ENCODE results near the gene SMIM36.
"Not testable (repeated sequence)": the region's sequence is repeated elsewhere in the genome, so short reads cannot be mapped to it uniquely, and the experiment has no call there.

Gene SMIM36

GRCh38 chr17:55434721-55435120 lies 76.5 kb downstream of the SMIM36 start:
- peaks cover 2% of the 10 kb centered on the region for H3K27me3 Mint-ChIP-seq
- no peak overlapping the region for H3K4me3 Mint-ChIP-seq
- no peaks in the 10 kb centered on the region for H3K36me3 Mint-ChIP-seq
- H3K27ac Mint-ChIP-seq: no peak overlapping the region
- no peaks in the 10 kb centered on the region for H3K9me3 Mint-ChIP-seq
- H3K4me1 Mint-ChIP-seq: peaks cover 18% of the 10 kb centered on the region

- Mint-ChIP-seq H3K4me3 (no peak overlapping the region), H3K27ac (no peak overlapping the region), H3K27me3 (peaks cover 2% of the 10 kb centered on the region), H3K4me1 (peaks cover 18% of the 10 kb centered on the region), H3K9me3 (no peaks in the 10 kb centered on the region), H3K36me3 (no peaks in the 10 kb centered on the region)
Measured at GRCh38 chr17:55433629-55434422, 77.4 kb downstream of the SMIM36 start.

GRCh38 chr17:55433029-55433628 lies 78.1 kb downstream of the SMIM36 start:
- H3K4me3 Mint-ChIP-seq: no peak overlapping the region
- H3K27ac Mint-ChIP-seq: no peak overlapping the region
- H3K9me3 Mint-ChIP-seq: no peaks in the 10 kb centered on the region
- H3K36me3 Mint-ChIP-seq: no peaks in the 10 kb centered on the region
- H3K4me1 Mint-ChIP-seq: peaks cover 18% of the 10 kb centered on the region
- peaks cover 2% of the 10 kb centered on the region for H3K27me3 Mint-ChIP-seq

GRCh38 chr17:55432358-55433028 lies 78.8 kb downstream of the SMIM36 start:
- Mint-ChIP-seq H3K27me3 (no peaks in the 10 kb centered on the region), H3K4me1 (peaks cover 16% of the 10 kb centered on the region), H3K4me3 (no peak overlapping the region), H3K27ac (peak overlapping the region; percentile 73), H3K9me3 (no peaks in the 10 kb centered on the region), H3K36me3 (no peaks in the 10 kb centered on the region)

GRCh38 chr17:55431914-55432313 lies 79.3 kb downstream of the SMIM36 start:
- not testable (repeated sequence) for H3K36me3 Mint-ChIP-seq, H3K27me3 Mint-ChIP-seq, H3K4me3 Mint-ChIP-seq, H3K27ac Mint-ChIP-seq, H3K9me3 Mint-ChIP-seq
- H3K4me1 Mint-ChIP-seq: peaks cover 14% of the 10 kb centered on the region

- Mint-ChIP-seq H3K9me3 (no peaks in the 10 kb centered on the region), H3K4me3 (no peak overlapping the region), H3K27ac (no peak overlapping the region), H3K36me3 (no peaks in the 10 kb centered on the region), H3K4me1 (peaks cover 14% of the 10 kb centered on the region), H3K27me3 (peaks cover 2% of the 10 kb centered on the region)
Measured at GRCh38 chr17:55430541-55431288, 80.5 kb downstream of the SMIM36 start.

- H3K27me3 Mint-ChIP-seq: peaks cover 14% of the 10 kb centered on the region
- H3K27ac Mint-ChIP-seq: no peak overlapping the region
- H3K9me3 Mint-ChIP-seq: no peaks in the 10 kb centered on the region
- H3K4me1 Mint-ChIP-seq: peaks cover 8% of the 10 kb centered on the region
- H3K4me3 Mint-ChIP-seq: no peak overlapping the region
- H3K36me3 Mint-ChIP-seq: no peaks in the 10 kb centered on the region
Measured at GRCh38 chr17:55427587-55427882, 83.7 kb downstream of the SMIM36 start.

GRCh38 chr17:55426851-55427586 lies 84.2 kb downstream of the SMIM36 start:
- Mint-ChIP-seq H3K27me3 (peaks cover 16% of the 10 kb centered on the region), H3K27ac (no peak overlapping the region), H3K36me3 (no peaks in the 10 kb centered on the region), H3K9me3 (no peaks in the 10 kb centered on the region), H3K4me1 (peaks cover 6% of the 10 kb centered on the region), H3K4me3 (no peak overlapping the region)

GRCh38 chr17:55424893-55425540 lies 86.2 kb downstream of the SMIM36 start:
- H3K27ac Mint-ChIP-seq: no peak overlapping the region
- no peak overlapping the region for H3K4me3 Mint-ChIP-seq
- H3K9me3 Mint-ChIP-seq: no peaks in the 10 kb centered on the region
- no peaks in the 10 kb centered on the region for H3K36me3 Mint-ChIP-seq
- H3K4me1 Mint-ChIP-seq: peaks cover 13% of the 10 kb centered on the region
- peaks cover 16% of the 10 kb centered on the region for H3K27me3 Mint-ChIP-seq

- Mint-ChIP-seq H3K4me3 (no peak overlapping the region), H3K9me3 (no peaks in the 10 kb centered on the region), H3K27me3 (peaks cover 16% of the 10 kb centered on the region), H3K27ac (no peak overlapping the region), H3K36me3 (no peaks in the 10 kb centered on the region), H3K4me1 (peaks cover 27% of the 10 kb centered on the region)
Measured at GRCh38 chr17:55423535-55423934, 87.7 kb downstream of the SMIM36 start.

- H3K9me3 Mint-ChIP-seq, H3K36me3 Mint-ChIP-seq, H3K27ac Mint-ChIP-seq, H3K4me3 Mint-ChIP-seq: not testable (repeated sequence)
- peaks cover 35% of the 10 kb centered on the region for H3K4me1 Mint-ChIP-seq
- H3K27me3 Mint-ChIP-seq: peaks cover 16% of the 10 kb centered on the region
Measured at GRCh38 chr17:55422828-55423164, 88.5 kb downstream of the SMIM36 start.

GRCh38 chr17:55421179-55421934 lies 89.9 kb downstream of the SMIM36 start, which contains the start of gene MMD:
TSS of gene MMD (minus strand) at chr17:55421835. CDS start at chr17:55421695, 140 bp downstream.
- H3K9me3 Mint-ChIP-seq: no peaks in the 10 kb centered on the region

GRCh38 chr17:55420776-55421178 lies 90.5 kb downstream of the SMIM36 start:
- Mint-ChIP-seq H3K9me3 (no peaks in the 10 kb centered on the region), H3K27ac (peak overlapping the region; percentile 89), H3K4me1 (peaks cover 49% of the 10 kb centered on the region), H3K4me3 (peak overlapping the region; percentile 89), H3K36me3 (peaks cover 1% of the 10 kb centered on the region), H3K27me3 (peaks cover 14% of the 10 kb centered on the region)

More at GRCh38 chr17:55421179-55421934, 89.9 kb downstream of the SMIM36 start, which contains the start of gene MMD:
- Mint-ChIP-seq H3K27me3 (peaks cover 16% of the 10 kb centered on the region), H3K4me1 (peaks cover 48% of the 10 kb centered on the region), H3K27ac (peak within 1 kb of the TSS; percentile 89), H3K36me3 (peaks cover 1% of the 10 kb centered on the region), H3K4me3 (peak within 1 kb of the TSS; percentile 89)

- Mint-ChIP-seq H3K4me1 (peaks cover 49% of the 10 kb centered on the region), H3K9me3 (no peaks in the 10 kb centered on the region), H3K36me3 (peaks cover 1% of the 10 kb centered on the region), H3K27me3 (peaks cover 11% of the 10 kb centered on the region), H3K27ac (peak overlapping the region; percentile 86), H3K4me3 (peak overlapping the region; percentile 89)
Measured at GRCh38 chr17:55420067-55420775, 91.0 kb downstream of the SMIM36 start.

All from activated naive CD4-positive, alpha-beta T cell treated with anti-CD3 and anti-CD28 coated beads, Interleukin-2, amount 50 U/mL, for 24 hours (primary cell).